K562 treated with DMSO at 1 percent for 12 hours (cell line): Measurements from ENCODE around the gene CHRDL1. TPM values are rescaled to one million over a fixed set of nuclear protein-coding genes. Genes with fewer than 3 reads are reported as not detected.

ENCODE experiments used
- total RNA-seq: library from RNA; unstranded; fragments of 300-600 nt; gene quantifications from 2 replicates; pipeline ENCODE4 v1.2.3, GENCODE V29; 2022; ENCODE audit not compliant: insufficient read depth

The CHRDL1 gene, protein sequence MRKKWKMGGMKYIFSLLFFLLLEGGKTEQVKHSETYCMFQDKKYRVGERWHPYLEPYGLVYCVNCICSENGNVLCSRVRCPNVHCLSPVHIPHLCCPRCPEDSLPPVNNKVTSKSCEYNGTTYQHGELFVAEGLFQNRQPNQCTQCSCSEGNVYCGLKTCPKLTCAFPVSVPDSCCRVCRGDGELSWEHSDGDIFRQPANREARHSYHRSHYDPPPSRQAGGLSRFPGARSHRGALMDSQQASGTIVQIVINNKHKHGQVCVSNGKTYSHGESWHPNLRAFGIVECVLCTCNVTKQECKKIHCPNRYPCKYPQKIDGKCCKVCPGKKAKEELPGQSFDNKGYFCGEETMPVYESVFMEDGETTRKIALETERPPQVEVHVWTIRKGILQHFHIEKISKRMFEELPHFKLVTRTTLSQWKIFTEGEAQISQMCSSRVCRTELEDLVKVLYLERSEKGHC
- total RNA-seq, result not detected in 2 replicates

DNA sequence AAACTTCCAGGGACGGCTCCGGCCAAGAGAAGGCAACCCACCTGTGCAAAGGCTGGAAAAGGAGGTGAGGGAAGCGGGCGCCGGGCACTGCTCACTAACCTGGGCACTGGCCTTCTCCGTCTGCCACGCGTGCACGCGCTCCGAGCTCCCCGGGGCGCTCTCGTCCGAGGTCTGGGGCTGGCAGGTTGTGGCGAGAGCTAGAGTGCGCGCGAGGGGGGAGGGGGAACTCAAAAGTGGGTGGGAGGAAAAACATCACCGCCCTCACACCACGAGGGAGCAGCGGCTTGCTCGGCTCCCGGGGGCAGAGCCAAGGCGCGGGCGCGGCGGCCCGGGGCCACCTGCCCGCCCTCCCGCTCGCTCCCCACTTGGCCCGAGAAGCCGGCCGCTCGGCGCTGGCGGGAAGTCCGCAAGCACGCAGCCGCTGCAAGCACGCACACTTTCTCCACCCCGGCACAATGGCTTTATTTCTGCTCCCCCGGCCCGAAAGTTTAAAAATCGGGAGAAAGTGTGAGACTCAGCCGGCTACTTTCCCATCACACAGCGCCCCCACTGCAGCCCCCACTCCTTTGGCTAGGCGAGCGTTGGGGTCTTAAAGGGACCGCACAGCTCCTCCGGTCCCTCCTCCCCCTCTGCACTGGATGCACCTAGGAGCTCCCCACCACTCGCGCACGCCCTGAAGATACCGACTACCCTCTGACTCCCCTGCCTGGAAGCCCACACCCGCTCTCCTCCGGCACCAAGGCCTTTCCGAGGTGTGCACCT is at the start of gene CHRDL1:
Gene CHRDL1, minus strand, starts transcription at position 173 of the 762 bp plus-strand sequence. CDS start 3,636 bp downstream, outside the sequence.

